HepG2 (cell line): Measurements from ENCODE around the gene LIM2. TPM values are rescaled to one million over a fixed set of nuclear protein-coding genes. Genes with fewer than 3 reads are reported as not detected.

ENCODE experiments used
- CEBPG ChIP-seq: IDR thresholded peaks from 2 replicates; pipeline ENCODE4 v1.6.1; 2016
- DDIT3 ChIP-seq: sonication (generic); formaldehyde crosslinking; IDR thresholded peaks from 2 replicates; pipeline ENCODE4 v1.4.0; 2020; ENCODE audit warnings: mild to moderate bottlenecking, missing genetic modification reagents
- DMTF1 ChIP-seq: sonication (generic); formaldehyde crosslinking; IDR thresholded peaks from 2 replicates; pipeline ENCODE4 v1.4.0; 2020; ENCODE audit warnings: mild to moderate bottlenecking, missing genetic modification reagents
- GABPB1 ChIP-seq: IDR thresholded peaks from 2 replicates; pipeline ENCODE4 v1.6.1; 2016; ENCODE audit warnings: mild to moderate bottlenecking, missing genetic modification reagents, moderate library complexity, missing compliant biosample characterization
- HMGXB4 ChIP-seq, 2 experiments: sonication (generic) in 1 of 2; formaldehyde crosslinking in 1 of 2; IDR thresholded peaks; 2 replicates each; pipeline versions ENCODE4 v1.4.0 to v1.6.1; 2018 to 2020; ENCODE audit warnings: missing genetic modification reagents in 2 of 2, borderline replicate concordance in 1 of 2, low read depth in 1 of 2, mild to moderate bottlenecking in 1 of 2, missing biosample characterization in 1 of 2
- KLF15 ChIP-seq: sonication (generic); formaldehyde crosslinking; IDR thresholded peaks from 2 replicates; pipeline ENCODE4 v1.8.1; 2023; ENCODE audit warnings: borderline replicate concordance, mild to moderate bottlenecking, inconsistent platforms, missing genetic modification reagents, mixed read lengths
- MIXL1 ChIP-seq: IDR thresholded peaks from 2 replicates; pipeline ENCODE4 v1.6.1; 2016
- NONO ChIP-seq, 2 experiments: fragments of 450-650 bp in 1 of 2; sonication (generic) in 1 of 2; formaldehyde crosslinking in 1 of 2; IDR thresholded peaks in 1 of 2; conservative IDR thresholded peaks in 1 of 2; 2 replicates each; pipeline versions ENCODE4 v1.6.1 to v1.8.0; 2017 to 2022; ENCODE audit warnings: mild to moderate bottlenecking in 1 of 2, missing genetic modification reagents in 1 of 2, moderate library complexity in 1 of 2
- PREB ChIP-seq: sonication (generic); formaldehyde crosslinking; IDR thresholded peaks from 2 replicates; pipeline ENCODE4 v1.4.0; 2020; ENCODE audit warnings: missing genetic modification reagents
- TOPORS ChIP-seq: sonication (generic); formaldehyde crosslinking; IDR thresholded peaks from 2 replicates; pipeline ENCODE4 v1.8.0; 2023; ENCODE audit warnings: mild to moderate bottlenecking, missing genetic modification reagents
- ZBTB44 ChIP-seq: sonication (generic); formaldehyde crosslinking; IDR thresholded peaks from 2 replicates; pipeline ENCODE4 v1.4.0; 2020; ENCODE audit warnings: missing genetic modification reagents
- ZNF12 ChIP-seq: sonication (generic); formaldehyde crosslinking; IDR thresholded peaks from 2 replicates; pipeline ENCODE4 v1.5.0; 2020; ENCODE audit warnings: missing genetic modification reagents
- ZNF329 ChIP-seq: sonication (generic); formaldehyde crosslinking; IDR thresholded peaks from 2 replicates; pipeline ENCODE4 v1.9.0; 2021; ENCODE audit warnings: low read depth, mild to moderate bottlenecking, missing genetic modification reagents
- ZNF34 ChIP-seq: sonication (generic); formaldehyde crosslinking; IDR thresholded peaks from 2 replicates; pipeline ENCODE4 v1.4.0; 2020; ENCODE audit warnings: mild to moderate bottlenecking, missing genetic modification reagents, borderline replicate concordance
- ZNF501 ChIP-seq: sonication (generic); formaldehyde crosslinking; IDR thresholded peaks from 2 replicates; pipeline ENCODE4 v1.5.1; 2020; ENCODE audit warnings: mild to moderate bottlenecking, moderate library complexity, missing genetic modification reagents
- ZNF740 ChIP-seq: sonication (generic); formaldehyde crosslinking; IDR thresholded peaks from 2 replicates; pipeline ENCODE4 v1.4.0; 2020; ENCODE audit warnings: missing genetic modification reagents
- ZUFSP ChIP-seq: sonication (generic); formaldehyde crosslinking; IDR thresholded peaks from 2 replicates; pipeline ENCODE4 v1.9.0; 2021; ENCODE audit warnings: missing genetic modification reagents, mild to moderate bottlenecking, borderline replicate concordance
- polyA plus RNA-seq, 8 experiments: library from polyadenylated mRNA; depleted of rRNA in 3 of 8; stranded (reverse) in 7 of 8; unstranded in 1 of 8; fragments of >200 nt; fragmentation: Illumina TruSeq in 4 of 8; extraction: Trizol in 4 of 8; gene quantifications; 2 replicates each; pipeline versions ENCODE4 v1.2.1 to v1.2.3, GENCODE V29; 2011 to 2016; ENCODE audit warnings: low read depth in 4 of 8, missing spikeins in 1 of 8, mixed read lengths in 1 of 8; ENCODE audit not compliant: insufficient read depth in 1 of 8
- total RNA-seq, 5 experiments: library from RNA; depleted of rRNA; stranded (reverse); fragments of >200 nt; fragmentation: Illumina TruSeq; extraction: Trizol; gene quantifications; 2 replicates each; pipeline ENCODE4 v1.2.3, GENCODE V29; 2016; ENCODE audit warnings: low read depth in 1 of 5

Gene LIM2
- total and polyA plus RNA-seq, 2 of the 13 experiments (the other 11 are each of a cell fraction or from before 2014, with no cell fraction given) = 1.3 TPM; not detected in 1

GRCh38 chr19:51367565-51368365 lies 20.0 kb downstream of the LIM2 start (continued):
- TF ChIP-seq ZNF501 (CRISPR knock-in tag) (peak; percentile 38; the same call in 1 of the 2 replicates), PREB (CRISPR knock-in tag) (no peak), KLF15 (CRISPR knock-in tag) (no peak; the same call in 1 of the 2 replicates), ZNF12 (CRISPR knock-in tag) (no peak), MIXL1 (CRISPR knock-in tag) (0 out of 2 replicates have a peak, but pooled peaks have one; percentile 7), DMTF1 (no peak), CEBPG (CRISPR knock-in tag) (no peak), GABPB1 (peak; percentile 93), TOPORS (CRISPR knock-in tag) (peak; percentile 79; the same call in 1 of the 2 replicates), HMGXB4 (CRISPR knock-in tag; IDR thresholded peaks at IDR 0.05; ENCODE audit: borderline replicate concordance in 1 of 2, low read depth in 1 of 2) (peak; percentile 67 to 84; a peak in 3 of 4 replicates), NONO (IDR thresholded peaks at IDR 0.05) (no peak), NONO (CRISPR knock-in tag; conservative IDR thresholded peaks at IDR 0.05) (peak; percentile 83), ZNF329 (peak; percentile 68; the same call in 1 of the 2 replicates), ZUFSP (no peak), ZBTB44 (CRISPR knock-in tag) (no peak), DDIT3 (CRISPR knock-in tag) (no peak), ZNF740 (CRISPR knock-in tag) (no peak), ZNF34 (CRISPR knock-in tag) (no peak)
